NK-92 (cell line): ENCODE measurements around the gene TSEN54.

ENCODE experiments used
- DNase-seq: peaks from one replicate; lab custom pipeline; 2025; ENCODE audit not compliant: unreplicated experiment; lab: John Stamatoyannopoulos, UW

The TSEN54 gene

GRCh38 chr17:75540923-75541503 is 24.7 kb downstream of the TSEN54 start:
- DNase-seq, result no peak

DNA sequence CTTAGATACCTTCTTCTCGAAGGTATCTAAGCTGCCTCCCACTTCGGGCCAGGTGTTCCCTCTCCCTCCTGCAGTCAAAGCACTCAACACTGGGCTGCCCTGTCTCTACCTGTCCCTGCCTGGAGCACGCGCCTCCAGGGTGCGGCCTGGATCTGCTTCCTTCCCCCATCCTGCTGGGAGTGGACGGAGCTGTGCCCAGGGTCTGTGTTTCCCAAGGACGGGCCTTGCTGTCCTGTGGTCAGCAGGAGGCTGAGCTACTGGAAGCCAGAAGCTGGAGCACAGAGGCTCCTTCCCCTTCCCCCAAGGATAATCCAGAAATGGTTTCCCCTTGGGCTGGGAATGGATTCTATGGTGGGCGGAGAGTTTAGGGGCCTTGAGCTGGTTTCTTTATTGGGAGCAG is 25.9 kb downstream of the TSEN54 start:
- no peak for DNase-seq

DNA sequence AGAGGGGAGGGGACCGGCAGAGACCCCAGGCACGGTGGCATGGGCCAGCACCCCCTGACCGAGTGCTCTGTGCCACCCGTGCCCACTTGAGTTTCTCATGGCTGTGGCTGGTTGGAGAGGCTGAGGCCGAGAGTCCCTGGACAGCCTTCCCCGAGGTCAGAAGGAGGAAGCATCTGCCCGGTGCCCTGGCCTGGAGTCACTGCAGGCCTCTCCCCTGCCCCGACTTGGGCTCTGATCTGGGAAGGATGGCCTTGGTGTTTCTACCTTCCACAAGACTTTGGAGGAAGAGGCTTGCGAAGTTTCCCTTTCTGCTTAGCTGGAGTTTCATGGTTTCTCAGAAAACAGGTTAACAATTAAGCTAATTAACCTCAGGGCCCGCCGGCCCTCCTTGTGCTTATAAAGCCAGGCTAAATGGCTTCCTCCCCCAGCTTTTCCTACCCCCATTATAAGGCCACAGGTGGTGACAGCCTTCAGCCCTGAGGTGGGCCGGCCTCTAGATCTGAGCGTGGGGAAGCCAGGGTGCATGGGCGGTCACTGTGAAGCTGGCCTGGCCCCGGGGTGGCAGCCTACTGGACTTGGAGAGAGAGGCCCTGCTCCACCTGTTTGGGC is 26.5 kb downstream of the TSEN54 start:
- DNase-seq, result no peak

DNA sequence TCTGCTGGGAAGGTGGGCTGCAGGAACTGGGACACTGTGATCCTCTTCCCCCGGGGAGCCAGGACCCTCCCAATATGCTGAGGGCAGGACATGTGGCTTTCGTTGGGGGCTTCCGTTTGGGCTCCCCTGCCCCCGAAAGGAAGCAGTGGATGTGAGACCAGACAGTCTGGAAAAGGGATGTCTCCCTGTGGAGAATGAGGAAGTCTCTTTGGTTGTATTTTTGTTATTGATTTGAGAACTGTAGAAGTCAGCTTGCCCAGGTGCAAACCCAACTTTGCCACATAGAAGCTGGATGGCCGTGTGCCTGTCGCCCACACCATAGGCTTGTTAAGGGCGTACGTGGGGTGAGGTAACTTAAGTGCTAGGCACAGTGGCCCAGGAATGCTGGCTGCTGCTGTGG is 27.9 kb downstream of the TSEN54 start:
- no peak for DNase-seq

GRCh38 chr17:75546181-75546580 is 29.9 kb downstream of the TSEN54 start:
- no peak for DNase-seq

DNA sequence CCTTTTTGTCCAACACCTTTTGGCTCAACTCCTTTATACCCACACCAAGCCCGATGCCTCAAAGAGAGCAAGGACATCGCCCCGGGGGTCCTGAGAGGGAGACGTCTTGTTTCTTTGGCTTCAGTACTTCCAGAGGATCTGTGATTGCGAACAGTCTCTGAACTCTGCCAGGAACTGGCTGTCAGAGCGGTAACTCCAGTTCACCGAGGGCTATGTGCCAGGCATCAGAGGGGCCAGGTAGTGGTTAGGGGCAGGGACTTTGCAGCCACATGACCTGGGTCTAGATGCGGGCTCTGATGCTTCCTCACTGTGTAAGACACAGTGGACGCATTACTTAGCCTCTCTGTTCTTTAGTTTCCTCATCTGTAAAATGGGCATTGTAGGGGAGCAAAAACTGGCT is 30.8 kb downstream of the TSEN54 start:
- no peak for DNase-seq

GRCh38 chr17:75548813-75549212 is 32.5 kb downstream of the TSEN54 start:
- DNase-seq, result no peak

DNA sequence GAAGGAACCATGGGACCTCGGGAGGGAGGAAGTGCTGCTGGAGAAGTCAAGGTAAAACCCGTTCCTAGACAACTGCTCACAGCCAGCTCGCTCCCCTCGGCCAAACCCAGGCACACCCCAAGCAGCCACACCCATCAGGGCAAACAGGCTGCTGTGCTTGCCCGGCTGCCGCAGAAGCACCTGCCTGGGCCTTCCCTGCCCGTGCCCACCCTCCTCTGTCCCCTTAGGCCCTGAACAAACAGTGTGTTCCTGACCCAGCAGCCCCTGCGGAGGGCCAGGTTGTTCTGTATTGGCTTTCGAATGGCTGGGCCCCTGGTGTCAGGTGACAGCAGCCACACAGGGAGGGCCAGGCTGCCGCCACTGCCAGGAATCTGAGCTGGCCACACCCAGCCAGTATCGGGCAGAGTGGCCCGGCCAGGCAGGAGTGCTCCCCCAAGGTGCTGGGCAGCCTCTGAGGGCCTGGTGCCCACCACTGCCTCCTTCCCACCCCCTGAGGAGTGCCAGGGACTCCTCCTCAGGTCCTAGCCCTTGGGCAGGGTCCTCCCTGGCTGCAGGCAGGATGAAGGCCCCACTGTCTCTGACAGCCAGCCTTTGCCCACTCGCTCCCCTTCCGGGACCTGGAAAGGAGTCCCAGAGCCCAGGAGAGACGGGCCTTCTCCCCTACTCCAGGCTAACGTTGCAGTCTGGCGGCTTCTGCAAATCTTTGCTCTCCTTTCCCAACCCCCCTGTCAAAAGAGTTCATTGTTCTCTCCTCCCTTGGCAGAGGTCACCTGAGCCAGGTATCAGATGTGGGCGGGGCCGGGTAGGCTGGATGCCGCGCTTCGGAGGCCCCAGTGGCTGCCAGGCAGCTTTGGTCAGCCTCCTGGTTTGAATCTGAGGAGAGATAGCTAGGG is 33.2 kb downstream of the TSEN54 start:
- DNase-seq, result no peak

GRCh38 chr17:75550139-75550465 is 33.8 kb downstream of the TSEN54 start:
- DNase-seq, result no peak

DNA sequence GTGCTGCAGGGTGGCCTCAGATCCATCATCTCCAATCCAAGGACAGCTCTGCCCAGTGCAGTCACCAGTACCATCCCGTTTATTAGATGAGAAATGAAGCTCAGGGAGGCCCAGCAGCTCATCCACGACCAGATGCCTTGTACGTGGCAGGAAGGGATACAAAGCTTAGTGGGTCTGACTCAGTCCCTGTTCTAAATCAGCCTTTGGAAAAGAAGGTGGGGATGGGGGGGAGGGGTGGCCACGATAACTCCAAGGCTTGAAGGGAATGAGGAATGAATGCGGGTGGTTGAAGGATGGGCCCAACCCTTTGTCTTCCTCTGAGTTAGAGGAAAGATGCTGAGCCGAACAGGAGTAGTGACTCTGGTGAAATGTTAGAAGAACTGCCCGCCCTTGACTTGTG is 34.9 kb downstream of the TSEN54 start:
- DNase-seq, result no peak

- DNase-seq, result no peak
Observed at GRCh38 chr17:75552425-75553294, 36.3 kb downstream of the TSEN54 start.

- no peak for DNase-seq
Observed at GRCh38 chr17:75553295-75554110, 37.2 kb downstream of the TSEN54 start.

- no peak for DNase-seq
Observed at GRCh38 chr17:75555679-75556153, 39.4 kb downstream of the TSEN54 start.

DNA sequence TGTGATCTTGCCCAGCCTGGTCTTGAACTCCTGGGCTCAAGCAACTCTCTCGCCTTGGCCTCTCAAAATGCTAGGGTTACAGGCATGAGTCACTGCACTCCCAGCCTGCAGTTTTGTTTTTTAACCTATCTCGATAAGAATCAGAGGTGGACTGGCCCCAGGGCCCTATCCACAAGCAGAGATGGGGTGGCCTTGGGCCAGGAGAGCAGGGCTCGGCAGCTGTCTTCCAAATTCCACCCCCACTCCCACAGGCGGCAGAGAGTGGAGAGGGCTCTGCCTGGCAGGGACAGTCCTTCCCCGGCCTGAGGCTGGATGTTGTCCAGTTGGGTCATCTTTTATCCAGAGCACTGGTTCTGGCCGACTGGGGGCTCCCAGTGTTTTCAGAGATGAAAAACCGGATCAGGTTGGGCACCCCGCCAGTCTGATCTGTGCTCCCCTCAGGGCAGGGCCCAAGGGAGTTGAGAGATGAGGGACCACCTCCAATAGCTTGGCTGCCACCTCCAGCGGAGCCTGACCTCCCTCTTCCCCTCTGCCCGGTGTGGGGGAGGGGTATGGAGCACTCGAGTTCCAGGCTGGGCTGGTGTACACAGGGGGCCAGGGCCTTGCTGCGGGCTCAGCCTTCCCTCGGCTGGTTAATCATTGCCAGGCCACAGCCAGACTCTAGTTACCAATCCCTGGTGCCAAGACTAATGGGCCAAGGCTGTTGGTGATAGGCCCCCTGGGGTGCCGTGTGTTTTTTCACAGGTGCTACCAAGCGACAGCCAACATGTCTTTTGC is 40.9 kb downstream of the TSEN54 start:
- no peak for DNase-seq

- DNase-seq, result no peak
Observed at GRCh38 chr17:75557852-75558665, 41.7 kb downstream of the TSEN54 start.

GRCh38 chr17:75558666-75559530 is 42.6 kb downstream of the TSEN54 start:
- no peak for DNase-seq

GRCh38 chr17:75559958-75560533 is 43.7 kb downstream of the TSEN54 start:
- no peak for DNase-seq
